Fibroblast of villous mesenchyme (primary cell): ENCODE results near the gene TSPAN12. TPM values are rescaled to one million over a fixed set of nuclear protein-coding genes. Genes with fewer than 3 reads are reported as not detected.
A peak's percentile ranks its signal among the peaks of the same experiment; 100 is the strongest.

Experiments used
- DNase-seq: peaks from one replicate; pipeline ENCODE4 v3.0.0-alpha.2; 2010; ENCODE audit warnings: low read depth
- H3K4me3 ChIP-seq: 2 replicates; pipeline ENCODE4 v1.5.1; 2011; ENCODE audit warnings: low read depth, mild to moderate bottlenecking, low read length
- CTCF ChIP-seq: IDR thresholded peaks from 2 replicates; pipeline ENCODE4 v1.5.1; 2012; ENCODE audit warnings: low read depth, mild to moderate bottlenecking, low read length; ENCODE audit not compliant: insufficient read depth
- total RNA-seq: library from RNA; depleted of rRNA; stranded (reverse); fragments of >200 nt; gene quantifications from 2 replicates; pipeline ENCODE4 v1.2.3, GENCODE V29; 2012

Gene TSPAN12
- total RNA-seq, 1 donor: 4.7 TPM

DNA sequence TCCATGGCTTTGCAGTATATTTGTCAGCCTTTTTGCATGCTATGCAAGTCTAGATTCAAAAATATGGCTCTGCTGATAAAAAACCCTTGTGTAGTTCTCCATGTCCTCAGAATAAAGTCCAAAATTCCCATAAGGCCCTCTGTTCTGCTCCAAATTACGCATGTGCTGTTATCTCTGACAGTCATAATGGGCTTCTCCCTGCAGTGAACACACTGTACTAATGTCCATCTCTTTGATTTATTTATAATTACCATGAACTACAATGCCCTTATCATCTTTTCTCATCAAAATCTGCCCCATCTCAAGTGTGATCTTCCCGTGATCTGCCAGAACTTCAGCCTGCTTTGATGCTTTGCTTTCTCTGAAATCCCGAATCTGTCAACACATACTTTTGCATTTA is 87.7 kb downstream of the TSPAN12 start:
- no peak for TF ChIP-seq CTCF
- no peak for DNase-seq
- no peak overlapping the region for H3K4me3 ChIP-seq

DNA sequence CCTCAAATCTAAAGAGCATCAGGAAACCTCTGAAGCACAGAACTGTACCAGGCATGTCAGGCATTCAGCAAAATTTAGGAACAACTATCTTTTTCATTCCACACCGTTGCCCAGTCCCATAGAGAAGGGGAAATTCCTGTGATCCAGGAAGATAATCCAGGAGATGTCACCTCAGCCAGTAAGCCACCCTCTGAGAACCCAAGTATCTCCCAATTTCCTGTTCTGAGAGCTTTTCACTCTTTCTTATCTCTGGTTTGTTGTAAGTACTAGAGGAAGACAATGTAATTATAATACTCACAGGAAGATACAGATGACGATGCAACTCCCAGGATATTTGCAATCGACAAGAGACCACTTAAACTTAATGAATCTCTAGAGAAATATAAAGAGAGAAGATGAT is 97.1 kb downstream of the TSPAN12 start:
- DNase-seq: no peak
- no peak for TF ChIP-seq CTCF
- no peak overlapping the region for H3K4me3 ChIP-seq

DNA sequence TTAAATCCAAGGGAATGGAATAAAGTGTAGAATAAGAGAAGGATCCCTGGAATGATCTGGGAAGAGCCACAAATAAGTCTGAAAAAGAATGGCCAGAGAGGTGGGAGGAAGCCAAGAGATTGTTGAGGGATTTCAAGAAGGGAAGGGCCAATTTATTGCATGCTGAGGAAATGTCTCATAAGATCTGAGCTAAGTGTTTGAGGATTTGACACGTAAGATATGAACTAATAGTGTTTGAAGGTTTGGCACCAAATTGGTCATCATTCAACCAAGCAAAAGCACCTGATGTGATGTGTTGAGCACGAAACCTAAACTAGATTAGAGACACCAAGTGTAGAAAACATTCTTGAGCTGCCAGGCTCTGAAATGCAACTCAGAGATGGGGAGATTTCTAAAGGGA is 97.9 kb downstream of the TSPAN12 start:
- TF ChIP-seq CTCF: no peak
- DNase-seq: no peak
- no peak overlapping the region for H3K4me3 ChIP-seq

DNA sequence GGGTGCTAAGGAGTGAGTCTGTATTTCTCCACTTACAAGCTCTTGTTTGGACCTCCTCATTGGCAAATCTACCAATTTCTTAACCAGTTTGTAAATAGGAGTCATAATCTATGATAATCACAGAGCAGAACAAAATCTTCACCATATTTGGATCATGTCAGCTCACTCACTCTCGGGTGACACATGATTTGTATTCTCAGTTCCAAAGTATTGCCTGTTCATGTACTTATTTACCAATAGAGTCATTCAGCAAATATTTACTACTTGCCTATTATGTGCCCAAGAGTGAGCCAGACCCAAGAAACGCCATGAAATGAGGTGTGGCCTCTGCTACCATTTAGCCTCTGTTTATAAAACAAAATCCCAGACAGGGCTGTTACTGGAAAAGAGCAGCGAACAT is 114.8 kb downstream of the TSPAN12 start:
- no peak for DNase-seq
- no peak overlapping the region for H3K4me3 ChIP-seq
- no peak for TF ChIP-seq CTCF

- no peak overlapping the region for H3K4me3 ChIP-seq
- no peak for DNase-seq
- TF ChIP-seq CTCF: no peak
These were observed 115.6 kb downstream of the TSPAN12 start for GRCh38 chr7:120742372-120742771.

- no peak for DNase-seq
- H3K4me3 ChIP-seq: no peak overlapping the region
- TF ChIP-seq CTCF: no peak
These were observed 116.4 kb downstream of the TSPAN12 start for GRCh38 chr7:120741371-120742042.

GRCh38 chr7:120740348-120740747 is 117.6 kb downstream of the TSPAN12 start:
- H3K4me3 ChIP-seq: no peak overlapping the region
- DNase-seq: peak; percentile 22
- no peak for TF ChIP-seq CTCF
